Stimulated activated CD8-positive, alpha-beta memory T cell treated with anti-CD3 and anti-CD28 coated beads, Interleukin-15, amount 100 ng/mL, for 48 hours (primary cell): ENCODE results near the gene ZFYVE21.
A peak's percentile ranks its signal among the peaks of the same experiment; 100 is the strongest.
"Not testable (repeated sequence)": the region's sequence is repeated elsewhere in the genome, so short reads cannot be mapped to it uniquely, and the experiment has no call there.

Experiments used
- DNase-seq, 2 donors: peaks; one replicate each; pipeline ENCODE4 v3.0.0-alpha.2; 2020; ENCODE audit warnings: low read depth in 2 of 2

ZFYVE21 gene

DNA sequence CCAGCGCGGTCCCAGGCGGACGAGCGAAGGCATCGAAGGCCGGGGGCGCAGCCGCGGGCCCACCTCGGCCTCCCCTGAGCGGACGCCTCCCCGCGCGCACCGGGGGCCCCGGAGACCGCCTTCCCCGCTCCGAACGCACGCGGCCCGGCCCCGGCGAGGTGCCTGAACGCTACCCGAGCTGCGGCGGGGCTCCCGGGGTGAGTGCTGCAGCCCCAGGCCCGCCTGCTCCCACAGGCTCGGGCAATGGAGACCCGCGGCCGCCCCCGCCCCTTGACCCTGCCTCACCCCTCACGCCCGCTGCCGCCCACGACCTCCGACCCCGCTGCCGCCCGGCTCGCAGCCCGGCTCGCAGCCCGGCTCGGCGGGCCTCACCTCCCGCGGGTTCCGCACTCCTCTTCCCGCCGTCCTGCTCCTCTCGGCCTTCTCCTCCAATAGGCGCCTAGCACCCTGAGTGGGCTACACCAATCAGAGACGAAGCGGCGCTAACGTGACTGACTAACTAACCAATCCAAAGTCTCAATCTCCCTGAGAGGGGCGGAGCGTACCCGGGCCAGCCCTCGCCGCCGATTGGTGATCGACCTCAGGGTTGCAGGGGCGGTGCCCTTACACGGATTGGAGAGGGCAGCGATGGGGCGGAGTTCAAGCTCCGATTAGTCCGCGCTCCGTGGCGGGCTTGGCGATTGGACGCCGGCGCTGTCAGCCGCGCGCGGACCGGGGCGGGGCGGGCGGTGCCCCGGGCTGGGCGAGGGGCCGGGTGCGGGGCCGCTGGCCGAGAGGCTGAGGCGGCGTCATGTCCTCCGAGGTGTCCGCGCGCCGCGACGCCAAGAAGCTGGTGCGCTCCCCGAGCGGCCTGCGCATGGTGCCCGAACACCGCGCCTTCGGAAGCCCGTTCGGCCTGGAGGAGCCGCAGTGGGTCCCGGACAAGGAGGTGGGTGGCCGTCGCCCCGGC lies at the start of gene ZFYVE21, which contains the start of gene XRCC3:
TSS of gene ZFYVE21 (plus strand) at position 759 of the 949 bp plus-strand sequence. CDS start at position 791, 32 bp downstream.
TSS of gene XRCC3 (minus strand) at position 400 of the 949 bp plus-strand sequence. CDS start 4,364 bp downstream, outside the sequence.
- DNase-seq: peak; percentile 99

DNA sequence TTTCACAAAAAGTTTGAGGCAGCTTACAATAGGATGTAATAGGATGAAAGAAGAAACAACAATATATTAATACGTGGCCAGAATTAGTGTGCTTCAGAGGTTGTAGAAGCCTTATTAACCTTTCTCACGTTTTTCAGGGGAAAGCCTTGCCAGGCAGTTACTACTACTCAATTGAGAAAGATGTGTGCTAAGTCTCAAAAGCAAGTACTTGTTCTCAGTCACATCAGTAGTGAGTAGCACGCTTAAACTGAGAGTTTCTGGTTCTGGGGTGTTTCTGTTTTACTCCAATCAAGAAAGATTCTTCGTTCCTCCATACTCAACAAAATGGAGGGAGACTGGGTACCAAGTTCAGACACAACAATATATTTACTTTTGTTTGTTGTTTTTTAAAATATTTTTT lies 47.9 kb upstream of the ZFYVE21 start:
- DNase-seq: no peak

DNA sequence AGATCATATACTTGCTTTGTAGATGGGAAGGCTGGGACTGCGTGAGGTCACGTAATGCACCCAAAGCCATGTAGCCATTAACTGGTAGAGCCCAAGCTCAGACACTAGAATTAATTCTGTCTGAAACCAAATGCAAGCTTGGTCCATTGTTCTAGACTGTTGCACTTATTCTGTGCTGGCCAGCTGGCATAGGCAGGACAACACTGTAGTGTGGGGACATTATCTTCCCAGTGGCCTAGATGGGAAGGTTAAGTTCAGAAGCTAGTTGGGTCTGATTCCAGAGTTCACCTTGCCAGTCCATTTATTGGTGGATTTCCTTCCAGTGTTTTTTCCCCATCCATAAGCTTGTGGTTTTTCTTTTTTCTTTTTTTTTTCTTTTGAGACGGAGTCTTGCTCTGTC lies 47.5 kb upstream of the ZFYVE21 start:
- DNase-seq: no peak

DNA sequence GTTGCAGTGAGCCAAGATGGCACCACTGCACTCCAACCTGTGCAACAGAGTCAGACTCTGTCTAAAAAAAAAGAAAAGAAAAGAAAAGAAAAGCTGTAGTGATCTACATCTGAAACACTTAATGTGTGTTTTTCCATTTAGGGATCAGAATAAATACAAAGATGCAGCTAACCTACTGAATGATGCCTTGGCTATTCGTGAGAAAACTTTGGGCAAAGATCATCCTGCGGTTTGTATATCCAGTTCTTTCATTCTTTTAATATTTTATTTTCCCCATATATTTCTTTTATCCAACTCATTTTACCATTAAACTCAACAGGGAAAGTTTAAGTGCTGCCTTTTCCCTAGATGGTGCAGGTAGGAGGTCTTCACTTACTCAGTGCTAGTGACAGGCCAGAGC lies 46.2 kb upstream of the ZFYVE21 start:
- no peak for DNase-seq

DNA sequence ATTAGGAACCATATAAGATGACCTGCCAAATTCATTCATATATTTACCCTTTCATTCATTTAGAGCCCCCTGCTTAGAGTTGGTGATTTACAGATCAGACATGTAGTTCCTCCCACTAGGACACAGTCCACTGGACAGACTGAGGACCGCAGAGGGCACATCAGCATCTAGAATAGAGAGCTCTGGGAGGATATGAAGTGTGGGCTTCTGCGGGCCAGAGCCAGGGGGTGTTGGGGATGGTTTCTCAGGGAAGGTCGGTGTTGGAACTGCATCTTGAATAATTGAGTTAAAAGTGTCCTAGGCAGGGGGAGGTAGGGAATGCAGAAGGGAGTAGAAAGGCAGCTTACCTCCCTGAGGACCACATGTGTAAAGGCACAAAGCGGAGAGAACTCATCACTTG lies 43.7 kb upstream of the ZFYVE21 start:
- no peak for DNase-seq

- no peak for DNase-seq
Observed at GRCh38 chr14:103675957-103676356, 39.7 kb upstream of the ZFYVE21 start.

- DNase-seq: no peak
Observed at GRCh38 chr14:103676881-103677675, 38.5 kb upstream of the ZFYVE21 start.

DNA sequence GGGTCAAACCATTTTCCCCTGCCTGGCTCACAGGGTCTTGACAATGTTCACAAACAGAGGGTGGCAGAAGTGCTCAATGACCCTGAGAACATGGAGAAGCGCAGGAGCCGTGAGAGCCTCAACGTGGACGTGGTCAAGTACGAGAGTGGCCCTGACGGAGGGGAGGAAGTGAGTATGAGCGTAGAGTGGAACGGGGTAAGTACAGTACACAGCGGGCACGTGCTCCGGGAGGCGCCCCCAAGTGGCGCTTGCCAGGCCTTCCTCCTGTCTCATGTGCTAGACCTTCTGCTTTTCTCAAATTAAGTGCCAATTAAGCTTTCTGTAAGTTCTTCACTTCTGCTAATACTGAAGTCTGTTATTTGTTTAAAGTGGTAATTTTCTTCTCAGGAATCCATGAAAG lies 36.3 kb upstream of the ZFYVE21 start:
- peak; percentile 21 to 24 for DNase-seq

DNA sequence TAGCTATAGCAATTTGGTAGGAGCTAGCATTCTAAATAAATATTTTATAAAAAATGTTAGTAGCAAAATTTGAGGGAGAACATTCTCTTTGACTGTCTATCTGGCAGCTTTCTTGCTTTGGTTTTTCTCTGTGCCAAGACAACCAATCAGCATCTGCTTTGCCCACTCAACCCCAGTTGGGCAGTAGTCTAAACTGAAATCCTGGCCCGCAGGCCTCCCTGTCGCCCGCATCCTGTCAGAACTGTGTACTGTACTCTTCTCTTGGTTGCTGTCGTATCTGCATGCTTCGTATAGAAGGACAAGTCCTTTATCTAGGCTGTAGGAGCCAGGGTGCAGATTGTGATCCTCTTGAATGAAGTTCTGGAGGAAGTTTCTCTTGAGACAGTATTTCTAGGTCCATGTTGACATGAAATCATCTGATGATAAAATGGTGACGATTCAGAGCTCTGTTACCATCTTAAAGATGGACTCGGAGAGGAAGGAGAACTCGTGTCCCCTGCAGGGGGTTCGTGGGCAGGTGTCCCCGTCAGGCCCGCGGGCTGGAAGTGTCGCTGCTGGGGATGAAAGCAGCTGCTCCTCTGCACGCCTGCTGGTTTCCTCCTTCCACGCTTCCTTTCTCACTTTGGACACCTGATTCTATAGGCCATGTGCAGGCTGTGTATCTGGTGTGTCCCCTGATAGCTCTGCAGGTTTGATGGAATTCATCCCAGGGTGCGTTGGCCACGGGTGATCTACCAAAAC lies 34.9 kb upstream of the ZFYVE21 start:
- no peak for DNase-seq

DNA sequence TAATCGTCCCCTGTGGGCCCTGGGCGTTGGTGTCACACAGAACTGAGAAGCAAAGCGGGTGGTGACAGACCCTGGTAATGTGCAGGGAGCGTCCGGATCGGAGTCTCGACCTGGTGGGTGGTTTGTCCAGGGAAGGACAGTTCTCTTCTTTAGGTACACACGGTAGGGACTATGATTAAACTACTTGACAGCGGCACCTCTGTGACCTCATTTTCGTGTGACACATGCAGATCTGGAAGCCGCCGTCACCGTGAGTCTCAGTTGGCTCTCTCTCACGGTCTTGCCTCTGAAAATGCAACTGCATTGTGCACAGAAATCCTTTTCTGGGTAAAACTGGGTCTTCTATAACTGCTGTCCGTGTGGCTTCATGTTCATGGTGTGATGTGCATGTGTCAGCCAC lies 32.5 kb upstream of the ZFYVE21 start:
- DNase-seq: no peak

- no peak for DNase-seq
Observed at GRCh38 chr14:103684471-103684870, 31.1 kb upstream of the ZFYVE21 start.

- DNase-seq: no peak
Observed at GRCh38 chr14:103684871-103685270, 30.7 kb upstream of the ZFYVE21 start.

DNA sequence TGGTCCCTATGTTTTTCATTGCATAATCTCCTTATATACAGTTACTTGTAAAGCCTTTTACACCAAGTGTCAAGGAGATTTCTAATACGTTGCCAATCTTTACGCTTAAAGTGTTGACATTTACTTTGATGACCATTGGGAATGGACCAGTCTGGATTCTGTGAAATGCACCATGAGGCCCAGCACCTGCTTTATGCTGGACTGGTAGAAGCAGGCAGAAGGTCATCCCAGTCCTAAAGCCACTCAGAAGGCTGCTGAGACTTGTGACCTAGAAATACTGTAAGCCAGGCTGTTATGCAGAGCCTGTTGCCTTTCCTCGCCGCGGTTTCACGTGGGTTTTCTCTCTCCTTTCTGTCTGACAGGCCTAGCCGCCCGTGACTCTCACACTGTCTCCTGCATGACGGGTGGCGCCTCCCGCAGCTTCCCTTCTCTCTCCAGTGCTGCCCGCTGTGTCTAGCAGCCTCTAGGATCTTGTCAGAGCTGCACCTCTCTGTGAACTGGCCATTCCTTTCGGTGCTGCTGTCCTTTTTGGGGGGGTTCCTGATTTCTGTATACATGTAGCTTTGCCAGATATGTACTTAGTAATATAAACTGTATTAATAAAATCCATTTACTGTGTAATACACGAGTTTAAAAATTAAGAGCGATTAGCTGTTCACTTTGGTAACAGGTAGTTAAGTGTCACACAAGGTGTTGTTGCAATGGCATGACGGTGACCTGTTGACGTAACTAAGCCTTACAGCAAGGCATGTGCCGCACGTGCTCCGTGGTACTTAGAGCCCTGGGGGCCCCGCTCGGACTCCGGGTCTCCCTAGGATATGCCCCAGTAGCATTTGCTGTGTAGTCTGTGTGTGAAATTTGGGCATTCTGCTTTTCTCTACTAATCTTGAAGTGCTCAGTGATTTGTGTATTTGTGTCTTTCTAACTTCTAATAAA lies 30.1 kb upstream of the ZFYVE21 start:
- DNase-seq: no peak

GRCh38 chr14:103686831-103687485 lies 28.7 kb upstream of the ZFYVE21 start:
- no peak for DNase-seq

DNA sequence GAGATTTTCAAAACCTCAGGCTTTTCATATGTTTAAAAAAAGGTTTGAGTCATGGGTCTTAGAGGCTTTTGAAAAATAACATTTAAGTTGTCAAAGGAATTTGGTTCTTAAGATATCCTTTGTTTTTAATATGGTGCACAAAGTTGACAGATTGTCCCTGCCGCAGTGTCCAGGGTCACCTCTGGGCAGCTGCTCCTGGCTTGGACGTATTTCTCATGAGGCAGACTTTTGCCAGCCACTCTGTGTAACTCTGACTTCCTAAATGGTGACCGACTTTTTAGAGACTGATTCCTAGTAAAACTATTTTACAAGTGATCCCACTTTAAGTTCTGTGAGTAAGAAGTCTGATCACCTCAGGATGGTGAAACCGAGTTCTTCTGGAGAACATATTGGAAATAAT lies 27.9 kb upstream of the ZFYVE21 start:
- DNase-seq: no peak

- no peak for DNase-seq
Observed at GRCh38 chr14:103688441-103688840, 27.2 kb upstream of the ZFYVE21 start.

DNA sequence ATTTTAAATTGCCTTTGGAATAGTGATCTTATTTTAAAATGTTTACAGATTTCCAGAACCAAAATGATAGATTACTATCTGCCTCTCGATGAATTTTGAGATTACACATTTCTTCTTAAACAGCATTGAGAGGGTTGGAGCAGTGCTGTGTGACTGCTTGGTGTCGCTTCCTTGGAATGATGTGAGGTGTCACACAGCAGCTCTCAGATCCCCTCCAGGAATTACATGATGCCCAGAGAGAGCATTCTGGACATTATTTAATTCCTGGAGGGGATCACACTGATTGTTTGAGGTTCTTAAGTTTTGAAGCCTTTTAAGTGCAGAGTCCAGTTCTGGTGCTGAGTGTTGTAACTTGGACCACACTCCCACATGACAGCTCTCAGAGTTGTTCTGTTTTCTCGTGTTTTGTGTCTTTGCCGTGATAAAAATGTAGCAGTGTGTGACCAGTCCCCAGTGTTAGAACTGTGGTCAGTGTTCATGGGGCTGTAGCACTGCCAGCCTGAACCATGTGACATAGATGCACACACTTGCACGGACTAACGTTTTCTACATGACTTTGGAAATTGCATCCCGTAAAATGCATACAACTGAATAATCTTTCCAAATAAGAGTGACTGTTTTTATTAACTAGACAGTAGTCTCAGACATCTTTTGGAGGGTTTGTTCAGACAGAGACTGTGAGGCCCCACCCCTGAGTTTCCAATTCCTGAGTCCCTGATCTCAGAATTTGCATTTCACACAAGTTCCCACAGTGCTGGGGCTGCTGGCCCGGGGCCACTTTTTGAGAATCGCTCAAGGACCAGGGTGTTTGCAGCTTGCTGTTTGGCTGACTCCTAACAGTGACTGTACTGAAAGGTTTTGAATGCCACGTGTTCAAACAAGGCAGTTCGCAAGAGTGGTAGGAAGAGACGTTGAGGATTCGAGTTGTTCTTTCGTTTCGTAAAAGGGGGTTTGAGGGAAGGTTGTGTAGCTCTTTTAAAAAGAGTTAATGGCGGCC lies 26.4 kb upstream of the ZFYVE21 start:
- DNase-seq: no peak

- no peak for DNase-seq
Observed at GRCh38 chr14:103690332-103690731, 25.3 kb upstream of the ZFYVE21 start.

GRCh38 chr14:103691655-103692054 lies 24.0 kb upstream of the ZFYVE21 start:
- not testable (repeated sequence) for DNase-seq
